ENCODE results near the gene OR4B1. TPM values are rescaled to one million over a fixed set of nuclear protein-coding genes. Genes with fewer than 3 reads are reported as not detected.

OR4B1 gene
- not detected in 2 replicates for total RNA-seq (ENCODE audit: low replicate concordance)
- long read RNA-seq: 0 reads

- Mint-ChIP-seq H3K4me3 (no peak within 1 kb of the TSS), H3K9me3 (no peaks in the 10 kb centered on the region), H3K36me3 (no peaks in the 10 kb centered on the region), H3K27me3 (no peaks in the 10 kb centered on the region), H3K4me1 (ENCODE audit: unreplicated experiment) (no peaks in the 10 kb centered on the region), H3K27ac (no peak within 1 kb of the TSS)
- DNase-seq (ENCODE audit: extremely low spot score, unreplicated experiment): no peak
- TF ChIP-seq CTCF (conservative IDR thresholded peaks at IDR 0.05): no peak
Observed at GRCh38 chr11:48216510-48216909, at the start of gene OR4B1. Gene OR4B1, plus strand, starts transcription at chr11:48216810. Its CDS starts 0 bp downstream, at chr11:48216810.

- peaks cover 25% of the 10 kb centered on the region for H3K36me3 Mint-ChIP-seq
- H3K4me1 Mint-ChIP-seq (ENCODE audit: unreplicated experiment): peaks cover 18% of the 10 kb centered on the region
- TF ChIP-seq CTCF (conservative IDR thresholded peaks at IDR 0.05): no peak
- H3K27ac Mint-ChIP-seq: no peak overlapping the region
- no peak for DNase-seq (ENCODE audit: extremely low spot score, unreplicated experiment)
- H3K9me3 Mint-ChIP-seq: no peaks in the 10 kb centered on the region
- H3K4me3 Mint-ChIP-seq: no peak overlapping the region
- no peaks in the 10 kb centered on the region for H3K27me3 Mint-ChIP-seq
Observed at GRCh38 chr11:48167380-48167779, 49.2 kb upstream of the OR4B1 start.

GRCh38 chr11:48168815-48169214 is 47.8 kb upstream of the OR4B1 start:
- peaks cover 22% of the 10 kb centered on the region for H3K4me1 Mint-ChIP-seq (ENCODE audit: unreplicated experiment)
- no peak for TF ChIP-seq CTCF (conservative IDR thresholded peaks at IDR 0.05)
- peaks cover 24% of the 10 kb centered on the region for H3K36me3 Mint-ChIP-seq
- DNase-seq (ENCODE audit: extremely low spot score, unreplicated experiment): no peak
- H3K9me3 Mint-ChIP-seq: no peaks in the 10 kb centered on the region
- H3K4me3 Mint-ChIP-seq: no peak overlapping the region
- no peak overlapping the region for H3K27ac Mint-ChIP-seq
- H3K27me3 Mint-ChIP-seq: no peaks in the 10 kb centered on the region

- Mint-ChIP-seq H3K27me3 (no peaks in the 10 kb centered on the region), H3K9me3 (no peaks in the 10 kb centered on the region), H3K27ac (no peak overlapping the region), H3K4me3 (no peak overlapping the region), H3K36me3 (peaks cover 19% of the 10 kb centered on the region), H3K4me1 (ENCODE audit: unreplicated experiment) (peaks cover 22% of the 10 kb centered on the region)
- TF ChIP-seq CTCF (conservative IDR thresholded peaks at IDR 0.05): no peak
- DNase-seq (ENCODE audit: extremely low spot score, unreplicated experiment): no peak
Observed at GRCh38 chr11:48169259-48169658, 47.4 kb upstream of the OR4B1 start.

GRCh38 chr11:48169717-48170116 is 46.9 kb upstream of the OR4B1 start:
- DNase-seq (ENCODE audit: extremely low spot score, unreplicated experiment): no peak
- no peak for TF ChIP-seq CTCF (conservative IDR thresholded peaks at IDR 0.05)
- no peaks in the 10 kb centered on the region for H3K27me3 Mint-ChIP-seq
- H3K4me1 Mint-ChIP-seq (ENCODE audit: unreplicated experiment): peaks cover 22% of the 10 kb centered on the region
- H3K9me3 Mint-ChIP-seq: no peaks in the 10 kb centered on the region
- H3K4me3 Mint-ChIP-seq: no peak overlapping the region
- no peak overlapping the region for H3K27ac Mint-ChIP-seq
- peaks cover 18% of the 10 kb centered on the region for H3K36me3 Mint-ChIP-seq

All from type B pancreatic cell (in vitro differentiated cells).